ENCODE results near the gene RAB3IP. TPM values are rescaled to one million over a fixed set of nuclear protein-coding genes. Genes with fewer than 3 reads are reported as not detected.

The RAB3IP gene
- total and polyA plus RNA-seq, 12 donors = 14.2 to 33.3 (median 22.5) TPM

DNA sequence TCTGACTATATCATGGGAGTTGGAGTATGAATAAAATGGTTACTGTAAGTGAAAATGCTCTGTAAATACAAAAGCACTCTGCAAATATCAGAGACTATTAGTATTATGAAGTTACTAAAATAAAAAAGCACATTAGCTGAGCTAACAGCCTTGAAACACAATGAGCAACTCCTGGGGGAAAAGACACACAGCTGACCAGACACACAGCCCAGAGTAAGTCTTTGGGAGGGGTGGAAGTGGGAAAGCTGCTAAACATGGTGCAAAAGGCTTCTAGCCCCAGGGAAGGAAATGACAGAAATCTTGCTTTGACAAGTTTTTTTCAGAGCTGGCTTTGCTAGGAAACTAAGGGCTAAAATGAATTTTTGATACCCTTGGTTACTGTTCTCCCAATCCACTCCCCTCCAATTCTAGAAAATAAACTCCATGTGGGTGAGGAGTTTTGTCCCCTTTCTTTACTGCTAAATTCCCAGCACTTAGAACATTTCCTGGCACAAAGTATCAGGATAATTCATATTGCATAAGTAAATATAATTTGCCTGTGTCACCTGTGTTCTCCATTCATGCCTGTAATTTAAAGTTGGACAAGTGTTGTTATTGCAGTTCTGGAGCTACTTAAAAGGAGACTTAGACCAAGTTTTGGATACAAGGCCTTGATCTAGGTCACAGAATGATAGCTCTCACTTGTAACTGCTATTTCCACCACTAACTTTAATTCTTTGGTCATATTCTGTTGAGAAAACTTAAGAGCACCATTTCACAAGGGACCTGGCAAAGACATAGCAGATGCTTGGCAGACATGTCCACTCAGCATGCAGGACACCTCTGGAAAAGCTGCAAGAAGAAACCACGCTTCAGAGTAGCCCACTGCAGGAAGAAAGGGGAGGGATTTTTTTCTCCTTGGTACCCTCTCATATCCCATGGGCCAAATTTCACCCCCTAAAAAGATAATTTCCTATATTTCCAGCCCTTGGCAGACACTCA, 19.0 kb upstream of the RAB3IP start:
- TF ChIP-seq, protein P1, sequence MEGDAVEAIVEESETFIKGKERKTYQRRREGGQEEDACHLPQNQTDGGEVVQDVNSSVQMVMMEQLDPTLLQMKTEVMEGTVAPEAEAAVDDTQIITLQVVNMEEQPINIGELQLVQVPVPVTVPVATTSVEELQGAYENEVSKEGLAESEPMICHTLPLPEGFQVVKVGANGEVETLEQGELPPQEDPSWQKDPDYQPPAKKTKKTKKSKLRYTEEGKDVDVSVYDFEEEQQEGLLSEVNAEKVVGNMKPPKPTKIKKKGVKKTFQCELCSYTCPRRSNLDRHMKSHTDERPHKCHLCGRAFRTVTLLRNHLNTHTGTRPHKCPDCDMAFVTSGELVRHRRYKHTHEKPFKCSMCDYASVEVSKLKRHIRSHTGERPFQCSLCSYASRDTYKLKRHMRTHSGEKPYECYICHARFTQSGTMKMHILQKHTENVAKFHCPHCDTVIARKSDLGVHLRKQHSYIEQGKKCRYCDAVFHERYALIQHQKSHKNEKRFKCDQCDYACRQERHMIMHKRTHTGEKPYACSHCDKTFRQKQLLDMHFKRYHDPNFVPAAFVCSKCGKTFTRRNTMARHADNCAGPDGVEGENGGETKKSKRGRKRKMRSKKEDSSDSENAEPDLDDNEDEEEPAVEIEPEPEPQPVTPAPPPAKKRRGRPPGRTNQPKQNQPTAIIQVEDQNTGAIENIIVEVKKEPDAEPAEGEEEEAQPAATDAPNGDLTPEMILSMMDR (IDR thresholded peaks at IDR 0.05) = no peak
- no peaks in the 10 kb centered on the region for H3K36me3 ChIP-seq
- intact Hi-C loops (cut with DNase I) = no loop called here
- H3K9me3 ChIP-seq = peaks cover 0 to 11% (median 0%) of the 10 kb centered on the region in 11 donors
- peaks cover 0 to 6% (median 0%) of the 10 kb centered on the region in 9 donors for H3K4me1 ChIP-seq
- no peaks in the 10 kb centered on the region for H3K27me3 ChIP-seq
- DNase-seq (no peak), ATAC-seq (peak in 1 of 8 donors; percentile 47)
- no peak overlapping the region for H3K4me3 ChIP-seq
- 27 to 53% methylated on average over 1 of the region's 1 CpG for WGBS, 2 donors
- H3K27ac ChIP-seq = no peak overlapping the region

- no peak overlapping the region for H3K27ac ChIP-seq
- peaks cover 0 to 6% (median 0%) of the 10 kb centered on the region in 9 donors for H3K4me1 ChIP-seq
- no peaks in the 10 kb centered on the region for H3K36me3 ChIP-seq
- H3K4me3 ChIP-seq = no peak overlapping the region
- no peak for DNase-seq
- WGBS, 2 donors = 62 to 65% methylated on average over 3 of the region's 3 CpGs
- peaks cover 0 to 14% (median 0%) of the 10 kb centered on the region in 11 donors for H3K9me3 ChIP-seq
- intact Hi-C loops (cut with DNase I) = no loop called here
- TF ChIP-seq, protein P1 (IDR thresholded peaks at IDR 0.05) = no peak
- ATAC-seq = no peak
- H3K27me3 ChIP-seq = no peaks in the 10 kb centered on the region
Observed at GRCh38 chr12:69720750-69721149, 17.9 kb upstream of the RAB3IP start.

DNA sequence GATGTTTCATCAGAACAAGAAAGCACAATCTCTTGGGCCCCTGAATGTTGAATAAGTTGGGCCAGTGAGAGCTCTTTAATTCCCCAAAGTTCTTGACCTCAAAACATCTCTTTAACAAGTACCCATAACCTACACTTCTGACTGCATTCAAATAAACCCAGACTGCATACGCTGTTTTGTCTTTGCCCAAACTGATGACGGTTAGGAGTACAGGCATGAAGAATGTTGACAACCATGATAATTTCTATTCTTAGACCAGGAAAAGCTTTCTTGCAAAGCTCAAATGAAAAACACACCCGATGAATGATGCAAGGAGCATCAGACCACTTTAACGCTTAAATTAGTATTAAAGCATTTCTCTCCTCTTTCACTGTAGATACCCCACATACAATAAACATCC, 11.7 kb upstream of the RAB3IP start:
- TF ChIP-seq, protein P1 (IDR thresholded peaks at IDR 0.05) = no peak
- H3K27ac ChIP-seq = peak overlapping the region in 2 of 10 donors; percentile 7 to 48
- ATAC-seq = peak in 3 of 8 donors; percentile 44 to 69 (median 45)
- H3K27me3 ChIP-seq = no peaks in the 10 kb centered on the region
- WGBS, 2 donors = 33 to 48% methylated on average over 4 of the region's 4 CpGs
- H3K9me3 ChIP-seq = peaks cover 0 to 14% (median 0%) of the 10 kb centered on the region in 11 donors
- no peak for DNase-seq
- intact Hi-C loops (cut with DNase I) = no loop called here
- H3K4me1 ChIP-seq = no peaks in the 10 kb centered on the region
- H3K36me3 ChIP-seq = no peaks in the 10 kb centered on the region
- no peak overlapping the region for H3K4me3 ChIP-seq

- Histone ChIP-seq H3K27me3 (no peaks in the 10 kb centered on the region), H3K4me1 (no peaks in the 10 kb centered on the region), H3K9me3 (no peaks in the 10 kb centered on the region), H3K36me3 (no peaks in the 10 kb centered on the region), H3K27ac (no peak overlapping the region), H3K4me3 (no peak overlapping the region)
- DNase-seq (no peak), ATAC-seq (no peak)
- WGBS, 2 donors = 64 to 71% methylated on average over 1 of the region's 1 CpG
- TF ChIP-seq, protein P1 (IDR thresholded peaks at IDR 0.05) = no peak
- intact Hi-C loops (cut with DNase I) = no loop called here
Observed at GRCh38 chr12:69732088-69732487, 6.6 kb upstream of the RAB3IP start.

Measured in heart right ventricle (tissue), 16 donors.